GM10266 (cell line): ENCODE data around the gene ORMDL3.

Experiments used
- DNase-seq: peaks from one replicate; pipeline ENCODE4 v3.0.0; 2012; ENCODE audit errors: extremely low spot score
- TF ChIP-seq, protein P1 (sequence below): IDR thresholded peaks from 2 replicates; pipeline ENCODE4 v1.5.1; 2012; ENCODE audit warnings: mild to moderate bottlenecking, low read depth; ENCODE audit not compliant: control insufficient read depth, insufficient read depth; ENCODE audit errors: missing control alignments

Gene ORMDL3, protein sequence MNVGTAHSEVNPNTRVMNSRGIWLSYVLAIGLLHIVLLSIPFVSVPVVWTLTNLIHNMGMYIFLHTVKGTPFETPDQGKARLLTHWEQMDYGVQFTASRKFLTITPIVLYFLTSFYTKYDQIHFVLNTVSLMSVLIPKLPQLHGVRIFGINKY

DNA sequence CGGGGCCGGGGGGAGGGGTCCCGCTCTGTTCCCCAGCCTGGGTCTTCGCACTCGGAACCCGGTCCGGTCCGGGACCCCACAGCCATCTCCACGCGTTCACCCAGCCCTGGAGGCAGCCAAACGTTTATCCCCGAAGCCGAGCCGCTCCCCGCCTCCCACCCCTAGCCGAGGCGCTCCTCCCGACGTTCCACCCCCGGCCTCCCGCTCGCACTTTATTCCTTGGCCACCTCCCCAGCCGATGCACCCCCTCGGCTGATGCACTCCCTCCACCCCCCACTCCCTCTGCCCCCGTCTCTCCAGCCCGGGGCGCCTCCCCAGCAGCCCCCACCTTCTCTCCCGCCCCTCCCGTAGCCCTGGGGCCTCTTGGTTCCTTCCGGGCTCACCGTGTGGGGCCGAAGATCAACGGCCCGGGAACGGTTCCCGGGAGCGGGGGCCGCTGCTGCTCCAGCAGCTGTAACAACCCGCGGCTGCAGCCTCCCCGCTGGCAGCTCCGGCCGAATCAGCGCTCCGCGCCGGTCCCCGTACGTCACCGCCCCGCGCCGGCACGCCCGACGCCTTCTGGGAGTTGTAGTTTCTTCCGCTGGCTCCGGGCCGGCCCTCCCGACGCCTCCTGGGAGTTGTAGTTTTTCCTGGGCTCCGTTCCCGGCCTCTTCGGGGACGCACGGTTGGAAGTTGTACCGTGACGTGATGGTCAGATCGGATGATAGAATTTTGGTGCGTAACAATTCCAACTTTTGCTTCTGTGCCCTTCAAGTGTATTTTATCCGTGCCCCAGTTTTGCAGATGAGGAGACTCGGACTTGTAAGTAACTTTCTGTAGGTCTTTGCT is at the start of gene ORMDL3, which contains the start of gene LRRC3C:
ORMDL3 (minus strand) TSS at position 501 of the 828 bp plus-strand sequence. CDS start 3,398 bp downstream, outside the sequence.
LRRC3C (plus strand) TSS at position 632 of the 828 bp plus-strand sequence. CDS start 13,792 bp downstream, outside the sequence.
- TF ChIP-seq, protein P1, sequence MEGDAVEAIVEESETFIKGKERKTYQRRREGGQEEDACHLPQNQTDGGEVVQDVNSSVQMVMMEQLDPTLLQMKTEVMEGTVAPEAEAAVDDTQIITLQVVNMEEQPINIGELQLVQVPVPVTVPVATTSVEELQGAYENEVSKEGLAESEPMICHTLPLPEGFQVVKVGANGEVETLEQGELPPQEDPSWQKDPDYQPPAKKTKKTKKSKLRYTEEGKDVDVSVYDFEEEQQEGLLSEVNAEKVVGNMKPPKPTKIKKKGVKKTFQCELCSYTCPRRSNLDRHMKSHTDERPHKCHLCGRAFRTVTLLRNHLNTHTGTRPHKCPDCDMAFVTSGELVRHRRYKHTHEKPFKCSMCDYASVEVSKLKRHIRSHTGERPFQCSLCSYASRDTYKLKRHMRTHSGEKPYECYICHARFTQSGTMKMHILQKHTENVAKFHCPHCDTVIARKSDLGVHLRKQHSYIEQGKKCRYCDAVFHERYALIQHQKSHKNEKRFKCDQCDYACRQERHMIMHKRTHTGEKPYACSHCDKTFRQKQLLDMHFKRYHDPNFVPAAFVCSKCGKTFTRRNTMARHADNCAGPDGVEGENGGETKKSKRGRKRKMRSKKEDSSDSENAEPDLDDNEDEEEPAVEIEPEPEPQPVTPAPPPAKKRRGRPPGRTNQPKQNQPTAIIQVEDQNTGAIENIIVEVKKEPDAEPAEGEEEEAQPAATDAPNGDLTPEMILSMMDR: no peak
- DNase-seq: peak; percentile 87

DNA sequence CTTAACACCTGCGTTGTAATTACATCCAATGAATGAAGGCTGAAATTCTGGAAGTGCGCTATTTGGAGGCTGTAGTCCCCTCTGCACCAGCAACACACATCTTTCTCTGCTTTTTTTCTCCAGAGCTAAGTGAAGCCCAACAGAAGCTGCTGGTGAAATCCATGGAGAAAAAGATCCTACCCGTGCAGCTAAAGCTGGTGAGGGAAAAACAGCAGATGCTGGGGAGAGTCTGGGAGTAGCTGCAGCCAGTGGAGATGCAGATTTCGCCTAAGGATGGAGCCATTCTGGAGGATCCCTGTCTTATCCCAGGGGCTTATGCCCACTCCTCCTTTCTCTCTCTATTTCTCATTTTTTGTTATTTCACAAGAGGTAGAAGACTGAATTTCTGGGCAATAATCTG is 48.4 kb upstream of the ORMDL3 start:
- TF ChIP-seq, protein P1: no peak
- no peak for DNase-seq

- TF ChIP-seq, protein P1: no peak
- DNase-seq: no peak
Measured at GRCh38 chr17:39974433-39974832, 47.0 kb upstream of the ORMDL3 start.

GRCh38 chr17:39973496-39973895 is 46.1 kb upstream of the ORMDL3 start:
- TF ChIP-seq, protein P1: no peak
- DNase-seq: no peak

DNA sequence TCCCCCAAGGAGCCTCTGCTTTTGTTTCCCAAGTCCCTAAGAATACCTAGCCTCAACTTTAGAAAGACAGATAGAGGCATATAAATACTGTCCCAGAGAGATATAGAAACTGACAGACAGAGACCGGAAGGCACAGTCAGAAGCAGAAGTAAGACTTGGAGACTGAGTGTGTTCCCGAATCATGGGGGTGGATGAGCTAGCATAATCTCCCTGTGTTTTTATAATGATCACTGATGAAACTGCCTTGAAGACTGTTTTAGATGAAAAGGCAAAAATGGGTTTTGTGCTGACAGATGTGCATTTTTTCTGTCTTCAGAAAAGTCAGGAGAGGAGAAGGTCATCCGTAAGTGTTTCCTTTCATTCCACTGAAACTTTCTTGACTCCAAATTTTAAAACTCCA is 44.9 kb upstream of the ORMDL3 start:
- DNase-seq: no peak
- TF ChIP-seq, protein P1: no peak

- TF ChIP-seq, protein P1: no peak
Measured at GRCh38 chr17:39971076-39971603, 43.7 kb upstream of the ORMDL3 start.

More at GRCh38 chr17:39971076-39971603, 43.7 kb upstream of the ORMDL3 start:
- no peak for DNase-seq
